GM10847 (cell line): Measurements from ENCODE around the gene GRM4.

Experiments
- POLR2A ChIP-seq: IDR thresholded peaks from 2 replicates; pipeline ENCODE4 v1.6.1; 2011; ENCODE audit not compliant: insufficient read length; ENCODE audit errors: extremely low read depth

Gene GRM4

DNA sequence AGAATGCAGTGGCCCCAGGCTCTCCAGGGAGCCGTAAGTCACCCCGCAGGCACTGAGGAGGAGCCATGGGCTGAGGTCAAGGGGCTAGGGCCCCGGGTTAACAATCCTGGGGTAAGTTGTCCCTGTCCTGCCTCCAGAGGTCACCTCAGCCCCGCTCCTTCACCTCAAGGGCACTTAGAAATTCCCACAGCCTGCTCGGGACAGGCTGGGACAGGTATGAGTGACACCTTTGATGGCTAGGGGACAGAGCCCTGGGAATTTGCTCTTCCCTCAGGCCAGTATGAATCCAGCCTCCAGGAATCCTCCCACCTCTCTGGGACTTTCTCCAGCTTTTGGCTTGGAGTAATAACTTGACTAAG lies 3.5 kb upstream of the GRM4 start:
- no peak for TF ChIP-seq POLR2A

DNA sequence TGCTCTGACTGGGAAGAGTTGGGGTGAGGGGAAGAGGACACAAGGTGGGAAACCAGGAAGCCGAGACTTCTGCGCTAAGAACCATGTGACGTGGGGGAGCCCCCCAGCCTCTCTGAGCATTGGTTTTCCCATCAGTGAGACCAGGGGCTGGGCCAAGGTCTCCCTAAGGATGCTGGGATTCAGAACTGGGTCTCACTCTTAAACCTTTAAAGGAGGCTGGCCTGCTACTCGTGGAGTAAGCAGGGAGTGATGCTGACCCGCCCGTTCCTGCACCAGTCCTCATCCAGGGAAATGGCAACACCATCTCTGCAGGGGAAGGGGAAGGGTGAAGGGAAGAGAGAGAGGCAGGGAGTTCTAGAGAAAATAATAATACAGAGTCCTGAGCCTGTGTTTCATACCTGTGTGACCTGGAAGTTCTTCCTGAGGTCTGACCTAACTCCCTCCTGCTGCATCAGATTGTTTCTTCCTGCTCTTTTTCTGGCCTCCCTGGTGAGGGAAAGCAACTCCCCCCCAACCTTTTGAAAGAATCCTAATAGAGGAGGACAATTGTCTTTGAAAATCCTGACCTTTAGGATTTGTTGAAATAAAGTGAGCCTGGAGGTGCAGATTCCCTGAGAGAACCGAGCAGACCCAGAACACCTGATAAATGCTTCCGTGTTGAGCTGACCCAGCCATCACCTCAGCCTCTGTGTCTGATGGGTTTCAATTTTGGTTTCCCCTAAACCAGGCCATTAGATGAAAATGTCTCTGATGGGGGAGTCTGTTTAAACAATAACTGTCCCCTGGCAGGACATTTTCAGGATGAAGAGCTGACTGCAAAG lies 3.0 kb upstream of the GRM4 start:
- no peak for TF ChIP-seq POLR2A

DNA sequence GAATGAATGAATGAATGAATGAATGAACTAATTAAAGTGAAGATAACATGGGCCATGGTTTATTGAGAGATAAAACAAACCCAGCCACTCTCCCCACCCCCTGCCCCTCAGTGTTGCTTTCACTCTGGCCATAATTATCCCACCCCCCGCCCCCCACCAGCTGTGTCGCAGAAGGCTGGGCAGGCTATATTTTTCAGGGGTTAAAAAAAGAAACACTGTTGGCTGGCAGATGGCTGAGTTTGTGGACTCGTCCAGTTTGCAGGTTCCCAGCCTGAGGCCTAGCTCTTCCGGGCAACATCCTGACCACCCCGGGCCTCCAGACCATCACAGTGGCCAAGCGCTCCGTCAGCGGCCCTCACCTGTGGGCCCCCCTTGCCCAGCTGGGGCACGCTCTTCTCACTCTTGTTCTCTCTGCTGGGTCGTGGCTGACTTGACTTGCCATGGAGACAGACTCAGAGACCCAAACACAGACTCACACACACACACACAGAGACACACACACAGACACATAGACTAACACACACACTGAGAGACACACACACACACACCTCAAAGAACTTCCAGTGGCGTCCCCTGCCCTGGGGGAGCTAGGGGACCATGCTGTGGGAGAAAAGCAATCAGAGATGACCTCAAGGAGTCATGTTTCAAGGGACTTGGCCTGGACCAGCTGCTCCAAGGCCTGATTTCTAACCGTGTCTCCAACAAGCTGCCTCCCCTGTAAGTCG lies 2.2 kb upstream of the GRM4 start:
- no peak for TF ChIP-seq POLR2A

DNA sequence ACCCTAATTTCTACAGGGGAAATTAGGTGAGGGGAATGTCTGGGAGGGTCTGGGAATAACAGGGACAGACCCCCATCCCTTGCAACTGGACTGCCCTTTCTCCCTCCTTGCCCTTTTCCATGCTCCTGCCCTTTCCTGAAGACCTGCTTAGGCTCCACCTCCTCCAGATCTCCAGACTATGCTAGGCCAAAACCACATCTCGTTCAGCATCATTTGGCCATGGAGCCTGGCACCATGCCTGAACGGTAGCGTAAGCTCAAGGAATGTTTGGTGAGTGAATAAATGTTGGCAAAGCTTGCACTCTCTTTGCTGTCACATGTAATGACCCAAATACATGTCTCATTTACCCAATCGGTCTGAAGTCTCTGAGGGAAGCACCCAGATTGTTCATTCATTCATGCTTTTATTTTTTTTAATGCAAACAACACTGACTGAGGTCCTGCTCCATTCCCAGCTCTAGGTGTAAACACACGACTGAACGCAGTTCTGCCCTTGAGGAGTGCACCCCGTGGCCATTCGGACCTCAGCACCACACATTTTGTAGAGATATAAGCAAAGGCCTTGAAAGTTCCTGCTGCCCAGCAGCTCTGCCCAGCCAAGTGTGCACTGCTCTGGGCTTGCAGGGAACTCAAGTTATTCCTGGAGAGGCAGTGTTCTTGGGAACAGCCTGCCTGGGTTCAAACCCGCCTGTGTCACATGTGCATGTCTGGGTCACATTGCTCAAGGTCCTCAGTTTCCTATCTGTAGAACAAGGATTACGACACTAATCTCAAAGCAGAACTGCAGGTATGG lies 1.1 kb upstream of the GRM4 start:
- no peak for TF ChIP-seq POLR2A

DNA sequence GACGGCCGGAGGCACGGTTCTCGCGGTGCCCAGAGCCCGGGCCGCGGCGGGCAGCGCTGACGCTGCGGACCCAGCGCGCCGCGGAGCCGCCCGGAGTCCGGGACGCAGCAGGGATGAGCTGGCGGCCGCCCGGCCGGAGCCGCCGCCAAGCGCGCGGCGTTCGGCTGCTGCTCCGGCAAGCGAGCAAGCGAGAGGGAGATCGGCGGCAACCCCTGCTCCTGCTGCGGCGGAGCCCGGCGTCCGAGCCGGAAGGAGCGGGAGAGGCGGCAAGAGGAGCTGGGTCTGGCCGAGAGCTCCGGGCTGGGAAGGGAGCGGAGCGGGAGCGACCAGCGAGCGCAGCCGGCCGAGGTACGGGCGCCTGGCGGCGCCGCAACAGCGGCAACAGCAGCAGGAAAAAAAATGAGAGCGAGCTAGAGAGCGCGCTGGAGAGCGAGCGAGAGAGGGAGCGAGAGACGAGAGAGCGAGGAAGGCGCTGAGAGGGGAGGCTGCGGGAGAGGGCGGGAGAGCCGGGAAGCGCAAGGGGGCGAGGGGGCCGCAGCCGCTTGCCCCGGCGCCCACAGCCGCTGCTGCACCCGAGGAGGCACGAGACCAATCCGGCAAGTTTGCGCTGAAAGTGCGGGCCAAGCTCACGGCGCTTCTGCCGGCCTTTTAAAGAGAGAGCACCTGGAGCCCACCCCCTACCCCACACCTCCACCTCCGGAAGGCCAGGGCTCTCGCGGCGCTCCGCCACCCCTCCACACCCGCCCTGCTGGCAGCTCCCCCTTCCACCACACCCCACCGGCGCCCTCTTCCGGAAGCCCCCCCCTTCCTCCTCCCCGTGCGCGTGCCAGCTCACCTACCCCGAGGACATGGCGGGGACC lies 496 bp downstream of the GRM4 start:
- no peak for TF ChIP-seq POLR2A

DNA sequence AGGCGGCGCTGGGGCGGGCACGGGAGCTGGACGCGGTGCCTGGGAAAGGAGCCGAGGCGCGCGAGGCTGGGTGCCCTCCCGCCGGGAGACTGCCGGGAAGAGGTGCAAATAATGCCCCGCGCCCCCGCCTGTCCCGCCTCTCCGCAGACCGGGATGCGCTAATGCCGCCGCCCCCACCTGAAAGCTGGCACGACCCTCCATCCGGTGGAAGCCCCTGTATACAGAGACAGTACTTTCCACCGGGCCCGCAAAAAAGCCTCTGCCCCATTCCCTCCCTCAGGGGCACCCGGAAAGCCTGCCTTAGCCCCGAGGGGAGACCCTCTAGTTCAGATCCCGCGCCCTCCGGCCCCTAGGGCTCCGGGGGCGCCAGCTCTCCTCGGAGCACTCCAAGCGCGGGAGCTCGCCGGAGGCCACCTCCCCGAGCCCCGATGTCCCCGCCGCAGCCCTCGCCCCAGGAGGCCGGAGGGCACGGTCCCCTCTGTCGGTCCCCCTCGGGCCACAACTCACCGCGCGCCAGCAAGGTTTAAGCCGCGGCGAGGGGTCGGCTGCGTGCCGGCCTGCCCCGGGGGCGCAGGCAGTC lies 1.2 kb downstream of the GRM4 start:
- TF ChIP-seq POLR2A: no peak

DNA sequence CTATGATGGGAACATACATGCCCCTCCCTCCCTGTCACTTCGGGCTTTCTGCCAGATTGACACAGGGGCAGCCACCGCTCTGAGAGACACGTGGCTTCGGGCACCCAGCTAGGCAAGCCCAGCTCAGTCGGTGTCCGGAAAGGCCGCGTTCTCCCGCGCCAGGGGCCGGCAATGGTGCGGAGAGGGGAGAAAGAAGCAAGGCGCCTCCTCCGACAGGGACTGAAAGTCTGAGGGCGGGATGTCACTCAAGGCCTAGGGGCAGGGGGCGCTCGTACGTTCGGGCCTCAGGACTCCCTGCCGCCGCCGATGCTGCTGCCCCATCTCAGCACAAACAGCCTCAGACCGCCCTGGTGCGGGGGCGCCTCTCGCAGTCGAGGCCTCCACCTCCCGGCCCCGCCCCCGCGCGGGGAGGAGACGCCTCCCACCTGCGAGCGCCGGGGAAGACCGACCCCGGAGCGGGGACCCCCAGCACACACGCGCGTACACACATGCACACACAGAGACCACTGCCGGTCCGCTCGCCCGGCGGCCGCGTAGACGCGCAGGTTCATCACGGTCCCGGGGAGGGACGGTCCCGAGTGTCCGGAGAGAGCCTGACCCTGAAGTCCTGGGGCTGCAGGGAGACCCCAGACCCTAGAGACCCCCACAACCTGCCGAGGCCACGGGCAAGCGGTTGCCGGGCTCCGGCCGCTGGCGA lies 1.9 kb downstream of the GRM4 start:
- no peak for TF ChIP-seq POLR2A

DNA sequence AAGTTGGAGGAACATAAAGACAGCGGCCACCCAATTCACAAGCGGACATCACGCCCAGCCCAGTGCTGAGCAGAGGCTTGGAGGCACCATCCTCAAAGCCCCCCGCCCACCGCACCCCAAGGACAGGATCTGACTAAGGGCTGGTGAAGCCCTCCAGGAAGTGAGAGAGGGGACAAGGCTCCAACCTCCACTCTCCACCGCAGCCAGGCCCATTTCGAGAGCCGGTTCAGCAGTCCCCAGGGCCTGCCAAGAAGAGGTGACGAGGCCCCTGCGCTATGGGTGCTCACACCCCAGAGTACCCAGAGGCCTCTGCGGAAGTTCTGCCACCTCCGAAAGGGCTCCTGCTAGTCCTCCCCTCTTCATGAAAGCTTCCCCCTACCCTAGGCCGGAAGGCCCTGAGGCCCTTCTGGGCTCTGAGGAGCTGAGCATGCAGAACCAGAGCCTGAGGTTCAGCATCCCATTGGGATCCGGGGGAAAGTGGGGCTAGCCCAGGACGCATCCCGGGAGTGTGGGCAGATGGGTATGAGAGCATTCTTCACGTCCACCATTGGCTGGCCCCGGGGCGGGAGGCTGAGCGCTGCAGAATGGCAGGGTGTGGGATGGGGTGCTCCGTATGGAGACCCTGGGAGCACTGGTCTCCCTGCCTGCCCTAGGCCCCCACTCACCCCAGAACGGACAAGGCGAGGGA lies 2.5 kb downstream of the GRM4 start:
- TF ChIP-seq POLR2A: no peak

DNA sequence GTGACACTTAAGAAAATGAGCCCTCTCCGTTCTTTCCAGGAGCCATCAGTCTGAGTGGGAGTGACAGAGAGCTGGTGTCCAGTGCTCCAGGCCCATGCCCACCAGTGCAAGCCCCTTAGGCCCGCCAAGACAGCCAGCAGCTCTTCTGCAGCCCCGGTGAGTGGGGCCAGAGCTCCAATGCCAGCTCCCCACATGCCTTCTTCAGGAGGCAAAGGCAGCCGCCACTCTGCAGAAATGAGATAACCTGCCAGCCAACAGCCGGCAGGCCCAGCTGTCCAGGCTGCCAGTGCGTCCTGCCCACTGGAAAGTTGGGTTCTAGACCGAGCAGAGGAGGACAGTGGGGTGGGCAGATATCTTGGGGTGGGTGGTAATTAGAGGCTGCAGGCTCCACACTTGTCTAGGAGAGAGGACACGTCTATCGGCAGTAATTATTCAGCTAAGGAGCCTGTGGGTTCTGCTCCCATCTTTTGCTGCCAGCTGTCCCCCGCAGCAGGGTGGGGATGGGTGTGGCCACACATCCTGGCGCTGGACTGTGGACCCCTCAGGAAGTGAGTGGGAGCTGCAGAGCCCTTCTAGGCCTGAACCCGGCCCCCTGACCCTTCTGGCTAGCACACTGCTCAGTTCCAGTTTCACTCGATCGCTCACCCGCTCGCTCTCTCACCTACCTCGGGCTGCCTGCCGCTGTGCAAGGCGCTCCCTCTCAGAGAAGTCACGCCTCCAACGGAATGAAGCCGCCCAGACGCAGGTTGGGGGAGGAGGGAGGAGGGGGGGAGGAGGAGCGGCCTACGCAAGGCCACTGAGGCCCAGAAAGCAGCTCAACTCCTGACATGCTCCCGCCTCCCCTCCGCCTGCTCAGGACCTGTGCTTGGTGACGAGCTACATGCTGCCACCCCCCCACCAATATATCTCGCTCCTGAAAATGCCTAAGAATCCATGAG lies 3.6 kb downstream of the GRM4 start:
- TF ChIP-seq POLR2A: no peak

DNA sequence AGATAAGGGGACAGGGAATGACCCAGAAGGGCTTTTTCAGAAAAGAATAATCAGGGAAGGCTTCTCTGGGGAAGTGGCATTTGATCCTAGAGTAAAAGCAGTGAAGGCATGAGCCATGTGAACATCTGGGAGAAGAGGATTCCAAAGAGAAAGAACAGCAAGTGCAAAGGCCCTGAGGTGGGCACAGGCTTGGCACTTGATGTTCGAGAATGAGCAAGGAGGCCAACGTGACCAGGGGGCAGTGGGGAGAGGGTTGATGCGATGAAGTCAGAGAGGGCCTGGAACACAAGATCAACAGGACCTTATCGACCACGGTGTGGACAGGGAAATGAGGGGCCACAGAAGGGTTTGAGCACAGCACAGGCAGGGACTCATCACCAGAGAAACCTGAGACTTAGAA lies 5.8 kb downstream of the GRM4 start:
- TF ChIP-seq POLR2A: no peak

DNA sequence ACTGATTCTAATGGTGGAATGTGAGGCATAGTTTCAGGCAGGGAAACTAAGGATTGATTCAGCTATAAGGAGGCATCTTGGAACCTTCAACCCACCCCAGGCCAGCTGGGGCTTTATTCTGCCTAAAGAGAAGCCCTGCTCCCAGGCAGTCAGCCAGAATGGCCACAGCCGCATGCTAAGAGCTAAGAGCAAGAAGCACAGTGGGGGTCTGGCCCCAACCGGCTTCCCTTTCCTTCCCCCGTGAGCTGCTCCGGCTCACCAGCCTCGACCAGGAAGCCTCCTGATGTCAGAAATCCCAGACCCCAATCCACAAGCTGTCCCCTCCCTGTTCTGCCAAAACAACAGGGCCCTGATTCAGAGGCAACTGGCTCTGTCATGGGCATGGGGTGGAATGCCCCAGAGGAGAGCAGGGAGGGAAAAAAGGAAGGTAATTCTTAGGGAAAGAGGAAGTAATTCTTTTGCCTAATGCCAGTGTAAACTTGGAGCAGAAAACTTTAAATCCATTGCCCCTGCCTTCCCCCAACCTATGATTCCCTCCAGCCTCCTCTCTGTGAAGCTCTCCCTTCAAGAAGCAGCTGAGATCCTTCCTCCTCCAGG lies 6.9 kb downstream of the GRM4 start:
- TF ChIP-seq POLR2A: no peak

DNA sequence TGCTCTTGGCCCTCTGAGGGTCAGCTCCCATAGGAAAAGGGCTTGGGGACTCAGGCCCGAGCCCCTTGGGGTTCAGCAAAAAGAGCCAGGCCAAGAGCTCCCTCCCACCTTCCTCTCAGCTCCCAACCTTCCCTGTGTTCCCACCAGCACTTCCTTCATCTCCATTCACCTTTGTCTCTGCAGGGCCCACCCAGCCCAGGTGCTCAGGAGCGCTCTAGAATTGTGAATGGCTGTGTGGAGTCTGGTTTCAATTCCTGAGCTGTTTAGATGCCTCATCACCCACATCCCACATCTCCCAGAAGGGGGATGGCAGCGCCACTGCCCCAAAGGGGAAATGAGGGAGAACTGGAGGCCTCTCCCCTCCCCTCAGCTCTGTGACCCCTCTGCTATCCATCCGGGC lies 7.7 kb downstream of the GRM4 start:
- no peak for TF ChIP-seq POLR2A
